K562 (cell line): ENCODE data around the gene C1D. TPM values are rescaled to one million over a fixed set of nuclear protein-coding genes. Genes with fewer than 3 reads are reported as not detected.

Experiments
- EWSR1 ChIP-seq: fragments of 450-650 bp; IDR thresholded peaks from 2 replicates; pipeline ENCODE4 v1.6.1; 2018; ENCODE audit warnings: borderline replicate concordance, mild to moderate bottlenecking, low read depth, moderate library complexity; ENCODE audit not compliant: partially characterized antibody
- HMG20B ChIP-seq: fragments of 250-450 bp; sonication (Bioruptor Pico); IDR thresholded peaks from 2 replicates; pipeline ENCODE4 v1.5.0; 2021; ENCODE audit warnings: mild to moderate bottlenecking
- IRF1 ChIP-seq: sonication (generic); formaldehyde crosslinking; IDR thresholded peaks from 2 replicates; pipeline ENCODE4 v1.8.0; 2022; ENCODE audit warnings: missing genetic modification reagents, mild to moderate bottlenecking, borderline replicate concordance
- NR2C1 ChIP-seq, 2 experiments: fragments of 450-650 bp; IDR thresholded peaks; 2 replicates each; pipeline ENCODE4 v1.6.1; 2017; ENCODE audit warnings: mild to moderate bottlenecking in 2 of 2, antibody characterized with exemption in 1 of 2, inconsistent platforms in 1 of 2, missing compliant biosample characterization in 1 of 2, missing genetic modification characterization in 1 of 2
- NR2C2 ChIP-seq, 2 experiments: fragments of 200-800 bp in 1 of 2; sonication (Bioruptor generic) in 1 of 2; sonication (generic) in 1 of 2; formaldehyde crosslinking in 1 of 2; IDR thresholded peaks; 2 replicates each; pipeline versions ENCODE4 v1.6.1 to v1.8.0; 2016 to 2022; ENCODE audit warnings: mild to moderate bottlenecking in 1 of 2, missing compliant biosample characterization in 1 of 2, missing genetic modification characterization in 1 of 2, missing genetic modification reagents in 1 of 2
- USF1 ChIP-seq: sonication (generic); formaldehyde crosslinking; IDR thresholded peaks from 2 replicates; pipeline ENCODE4 v1.9.0; 2022; ENCODE audit warnings: mild to moderate bottlenecking, missing genetic modification reagents
- ZNF165 ChIP-seq: fragments of 250-450 bp; sonication (Bioruptor Pico); IDR thresholded peaks from 2 replicates; pipeline ENCODE4 v1.4.0; 2020; ENCODE audit warnings: borderline replicate concordance
- ZNF217 ChIP-seq: sonication (generic); formaldehyde crosslinking; IDR thresholded peaks from 2 replicates; pipeline ENCODE4 v1.8.0; 2022; ENCODE audit warnings: mild to moderate bottlenecking, missing genetic modification reagents
- ZNF398 ChIP-seq: fragments of 250-450 bp; sonication (Bioruptor Pico); IDR thresholded peaks from 2 replicates; pipeline ENCODE4 v1.8.0; 2021; ENCODE audit warnings: moderate library complexity, mild to moderate bottlenecking, inconsistent platforms
- ZNF696 ChIP-seq: fragments of 250-450 bp; sonication (Bioruptor Pico); conservative IDR thresholded peaks from 2 replicates; pipeline ENCODE4 v1.4.0; 2020; ENCODE audit warnings: mild to moderate bottlenecking, moderate library complexity
- polyA plus RNA-seq, 8 experiments: library from polyadenylated mRNA; depleted of rRNA in 4 of 8; stranded (reverse) in 5 of 8; unstranded in 3 of 8; fragments of >200 nt; fragmentation: Nextera tagmentation in 2 of 8; fragmentation: Illumina TruSeq in 1 of 8; extraction: Ambion mirVana in 2 of 8; extraction: Trizol in 1 of 8; gene quantifications; 2 replicates each; pipeline versions ENCODE4 v1.2.1 to v1.2.3, GENCODE V29; 2011 to 2014; ENCODE audit warnings: inconsistent platforms in 1 of 8, missing spikeins in 1 of 8
- total RNA-seq, 7 experiments: library from RNA; depleted of rRNA in 6 of 7; stranded (reverse); fragments of >200 nt in 6 of 7; fragmentation: Illumina TruSeq in 2 of 7; extraction: Trizol in 2 of 7; gene quantifications; 2 replicates each; pipeline versions ENCODE4 v1.2.1 to v1.2.3, GENCODE V29; 2011 to 2021; ENCODE audit warnings: low replicate concordance in 1 of 7
- TF ChIP-seq, protein P1 (sequence below), 2 experiments: fragments of 450-650 bp; formaldehyde crosslinking in 1 of 2; IDR thresholded peaks; 2 replicates each; pipeline versions ENCODE4 v1.4.0 to v1.6.1; 2014 to 2020; ENCODE audit warnings: mild to moderate bottlenecking in 2 of 2, borderline replicate concordance in 1 of 2, low read depth in 1 of 2

The C1D gene
- total and polyA plus RNA-seq, 9 of the 15 experiments (the other 6 are each of a cell fraction or from before 2014, with no cell fraction given), result 33.2 to 123 (median 56.5) TPM

- TF ChIP-seq, protein P1, sequence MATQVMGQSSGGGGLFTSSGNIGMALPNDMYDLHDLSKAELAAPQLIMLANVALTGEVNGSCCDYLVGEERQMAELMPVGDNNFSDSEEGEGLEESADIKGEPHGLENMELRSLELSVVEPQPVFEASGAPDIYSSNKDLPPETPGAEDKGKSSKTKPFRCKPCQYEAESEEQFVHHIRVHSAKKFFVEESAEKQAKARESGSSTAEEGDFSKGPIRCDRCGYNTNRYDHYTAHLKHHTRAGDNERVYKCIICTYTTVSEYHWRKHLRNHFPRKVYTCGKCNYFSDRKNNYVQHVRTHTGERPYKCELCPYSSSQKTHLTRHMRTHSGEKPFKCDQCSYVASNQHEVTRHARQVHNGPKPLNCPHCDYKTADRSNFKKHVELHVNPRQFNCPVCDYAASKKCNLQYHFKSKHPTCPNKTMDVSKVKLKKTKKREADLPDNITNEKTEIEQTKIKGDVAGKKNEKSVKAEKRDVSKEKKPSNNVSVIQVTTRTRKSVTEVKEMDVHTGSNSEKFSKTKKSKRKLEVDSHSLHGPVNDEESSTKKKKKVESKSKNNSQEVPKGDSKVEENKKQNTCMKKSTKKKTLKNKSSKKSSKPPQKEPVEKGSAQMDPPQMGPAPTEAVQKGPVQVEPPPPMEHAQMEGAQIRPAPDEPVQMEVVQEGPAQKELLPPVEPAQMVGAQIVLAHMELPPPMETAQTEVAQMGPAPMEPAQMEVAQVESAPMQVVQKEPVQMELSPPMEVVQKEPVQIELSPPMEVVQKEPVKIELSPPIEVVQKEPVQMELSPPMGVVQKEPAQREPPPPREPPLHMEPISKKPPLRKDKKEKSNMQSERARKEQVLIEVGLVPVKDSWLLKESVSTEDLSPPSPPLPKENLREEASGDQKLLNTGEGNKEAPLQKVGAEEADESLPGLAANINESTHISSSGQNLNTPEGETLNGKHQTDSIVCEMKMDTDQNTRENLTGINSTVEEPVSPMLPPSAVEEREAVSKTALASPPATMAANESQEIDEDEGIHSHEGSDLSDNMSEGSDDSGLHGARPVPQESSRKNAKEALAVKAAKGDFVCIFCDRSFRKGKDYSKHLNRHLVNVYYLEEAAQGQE (IDR thresholded peaks at IDR 0.05; ENCODE audit: borderline replicate concordance), result no peak
- TF ChIP-seq, protein P1 (CRISPR knock-in tag; IDR thresholded peaks at IDR 0.05; ENCODE audit: low read depth), result no peak
- TF ChIP-seq ZNF696 (CRISPR knock-in tag), result no peak
- TF ChIP-seq EWSR1, result no peak
- no peak for TF ChIP-seq ZNF398
- no peak for TF ChIP-seq ZNF217 (CRISPR knock-in tag)
- TF ChIP-seq HMG20B (CRISPR knock-in tag), result no peak
- TF ChIP-seq NR2C2 (CRISPR knock-in tag; IDR thresholded peaks at IDR 0.05), result no peak
- TF ChIP-seq NR2C2 (tag; IDR thresholded peaks at IDR 0.05), result no peak
- no peak for TF ChIP-seq USF1 (CRISPR knock-in tag)
- TF ChIP-seq IRF1 (CRISPR knock-in tag), result no peak
- no peak for TF ChIP-seq ZNF165
- TF ChIP-seq NR2C1 (IDR thresholded peaks at IDR 0.05), result no peak
- TF ChIP-seq NR2C1 (tag; IDR thresholded peaks at IDR 0.05), result no peak
Observed at GRCh38 chr2:68108120-68108519, 45.3 kb upstream of the C1D start (continued).
